HG03060 (cell line): ENCODE data around the gene TMEM94.

Experiments used
- ATAC-seq: cut with Tn5 transposase; IDR thresholded peaks from one replicate; pipeline ENCODE4 v1.9.1; 2021; ENCODE audit warnings: low read depth, moderate number of reproducible peaks; ENCODE audit not compliant: unreplicated experiment

TMEM94 gene

DNA sequence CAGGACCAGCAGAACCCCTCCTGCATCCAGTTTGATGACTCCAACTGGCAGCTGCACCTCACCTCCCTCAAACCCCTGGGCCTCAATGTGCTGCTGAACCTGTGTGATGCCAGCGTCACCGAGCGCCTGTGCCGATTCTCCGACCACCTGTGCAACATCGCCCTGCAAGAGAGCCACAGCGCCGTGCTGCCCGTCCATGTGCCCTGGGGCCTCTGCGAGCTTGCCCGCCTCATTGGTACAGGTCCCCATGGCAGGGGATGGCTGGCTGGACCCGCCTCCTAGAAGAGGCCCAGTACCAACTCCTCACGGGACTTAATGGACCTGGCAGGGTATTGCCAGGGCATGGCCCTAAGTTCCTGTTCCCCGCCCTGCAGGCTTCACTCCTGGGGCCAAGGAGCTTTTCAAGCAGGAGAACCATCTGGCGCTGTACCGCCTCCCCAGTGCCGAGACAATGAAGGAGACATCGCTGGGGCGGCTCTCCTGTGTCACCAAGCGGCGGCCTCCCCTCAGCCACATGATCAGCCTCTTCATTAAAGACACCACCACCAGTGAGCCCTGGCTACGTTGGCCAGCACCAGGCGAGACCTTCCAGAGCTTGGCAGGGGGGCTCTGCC is 36.2 kb downstream of the TMEM94 start:
- no peak for ATAC-seq

DNA sequence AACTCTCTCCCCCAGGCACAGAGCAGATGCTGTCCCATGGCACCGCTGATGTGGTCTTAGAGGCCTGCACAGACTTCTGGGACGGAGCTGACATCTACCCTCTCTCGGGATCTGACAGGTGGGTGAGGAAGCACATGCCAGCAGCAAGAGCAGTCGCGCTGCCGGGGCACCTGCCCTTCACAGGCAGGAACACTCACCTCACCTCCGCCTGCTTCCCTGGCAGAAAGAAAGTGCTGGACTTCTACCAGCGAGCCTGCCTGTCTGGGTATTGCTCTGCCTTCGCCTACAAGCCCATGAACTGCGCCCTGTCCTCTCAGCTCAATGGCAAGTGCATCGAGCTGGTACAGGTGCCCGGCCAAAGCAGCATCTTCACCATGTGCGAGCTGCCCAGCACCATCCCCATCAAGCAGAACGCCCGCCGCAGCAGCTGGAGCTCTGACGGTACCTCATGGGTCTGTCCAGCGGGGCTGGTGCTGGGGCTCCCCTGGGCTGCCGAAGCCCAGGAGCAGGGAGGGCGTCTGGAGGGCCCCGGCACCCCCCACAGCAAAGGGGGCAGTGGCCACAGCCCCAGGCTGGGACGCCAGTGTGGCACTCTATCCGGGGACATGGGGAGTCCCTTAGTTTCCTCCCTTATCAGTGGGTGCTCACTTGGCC is 37.2 kb downstream of the TMEM94 start:
- ATAC-seq, result no peak

DNA sequence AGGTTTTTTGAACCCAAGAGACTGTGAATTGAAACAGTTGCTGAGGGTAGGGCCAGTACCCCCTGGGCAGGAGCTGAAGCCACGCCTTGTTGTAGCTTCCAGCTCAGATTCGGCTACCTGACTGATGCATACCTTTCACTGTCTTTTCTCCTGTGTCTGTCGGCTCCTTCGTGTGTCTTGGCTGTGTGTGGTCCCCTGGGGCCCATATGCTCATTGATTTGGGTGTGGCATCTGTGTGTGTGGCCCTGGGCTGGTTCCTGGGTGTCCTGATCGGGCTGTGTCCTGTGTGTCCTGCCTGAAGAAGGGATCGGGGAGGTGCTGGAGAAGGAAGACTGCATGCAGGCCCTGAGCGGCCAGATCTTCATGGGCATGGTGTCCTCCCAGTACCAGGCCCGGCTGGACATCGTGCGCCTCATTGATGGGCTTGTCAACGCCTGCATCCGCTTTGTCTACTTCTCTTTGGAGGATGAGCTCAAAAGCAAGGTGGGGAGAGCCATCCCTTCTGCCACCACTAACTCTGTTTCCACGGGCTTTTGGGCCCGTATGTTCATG is 38.0 kb downstream of the TMEM94 start:
- no peak for ATAC-seq

DNA sequence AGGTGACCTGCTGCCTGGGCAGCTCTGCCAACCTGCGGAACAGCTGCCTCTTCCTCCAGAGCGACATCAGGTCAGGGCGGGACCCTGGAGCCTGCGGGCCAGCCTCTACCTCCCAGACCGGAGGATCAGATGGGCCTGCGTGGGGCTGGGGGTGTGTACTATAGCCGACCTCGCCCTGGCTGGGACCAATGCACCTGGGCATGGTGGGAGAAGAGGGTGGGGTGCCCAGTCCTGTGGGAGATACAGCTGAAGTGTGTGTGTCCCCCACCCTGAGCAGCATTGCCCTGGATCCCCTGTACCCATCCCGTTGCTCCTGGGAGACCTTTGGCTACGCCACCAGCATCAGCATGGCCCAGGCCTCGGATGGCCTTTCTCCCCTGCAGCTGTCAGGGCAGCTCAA is 39.6 kb downstream of the TMEM94 start:
- ATAC-seq, result no peak

DNA sequence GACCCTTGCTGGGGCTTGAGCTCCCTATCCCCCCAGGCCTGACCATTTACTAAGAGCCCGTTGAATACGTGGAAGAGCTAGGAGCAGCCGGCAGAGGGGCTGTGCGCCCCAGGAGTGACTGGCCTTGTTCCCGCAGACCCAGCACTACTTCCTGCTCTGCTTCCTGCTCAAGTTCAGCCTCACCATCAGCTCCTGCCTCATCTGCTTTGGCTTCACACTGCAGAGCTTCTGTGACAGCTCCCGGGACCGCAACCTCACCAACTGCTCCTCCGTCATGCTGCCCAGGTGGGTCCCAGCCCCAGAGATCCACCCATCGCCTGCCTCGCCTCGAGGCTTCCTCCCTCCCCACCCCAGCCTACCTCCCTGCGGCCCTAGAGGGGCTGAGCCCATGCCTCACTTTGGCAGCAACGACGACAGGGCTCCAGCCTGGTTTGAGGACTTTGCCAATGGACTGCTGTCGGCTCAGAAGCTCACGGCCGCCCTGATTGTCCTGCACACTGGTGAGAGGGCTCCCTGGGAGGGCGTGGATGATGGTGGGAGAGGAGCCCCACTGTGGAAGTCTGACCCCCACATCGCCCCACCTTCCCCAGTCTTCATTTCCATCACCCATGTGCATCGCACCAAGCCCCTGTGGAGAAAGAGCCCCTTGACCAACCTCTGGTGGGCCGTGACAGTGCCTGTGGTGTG is 41.7 kb downstream of the TMEM94 start:
- no peak for ATAC-seq

DNA sequence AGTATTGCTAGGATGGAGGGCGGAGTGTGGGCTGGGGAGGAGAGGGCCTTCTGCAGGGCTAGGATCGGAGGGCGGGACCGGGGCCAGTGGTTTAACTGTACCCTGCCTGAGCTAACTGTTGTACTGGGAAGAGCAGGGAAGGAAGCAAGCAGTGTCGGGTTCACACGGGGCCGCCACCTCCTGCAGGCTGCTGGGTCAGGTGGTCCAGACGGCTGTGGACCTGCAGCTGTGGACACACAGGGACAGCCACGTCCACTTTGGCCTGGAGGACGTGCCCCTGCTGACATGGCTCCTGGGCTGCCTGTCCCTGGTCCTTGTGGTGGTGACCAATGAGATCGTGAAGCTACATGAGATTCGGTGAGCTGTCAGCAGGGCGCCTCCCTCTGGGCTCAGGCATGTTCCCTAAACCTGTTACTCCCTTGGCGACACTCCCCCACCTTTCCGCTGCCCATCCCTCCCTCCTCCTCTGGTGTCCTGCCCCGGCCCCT is 42.3 kb downstream of the TMEM94 start:
- ATAC-seq, result no peak

DNA sequence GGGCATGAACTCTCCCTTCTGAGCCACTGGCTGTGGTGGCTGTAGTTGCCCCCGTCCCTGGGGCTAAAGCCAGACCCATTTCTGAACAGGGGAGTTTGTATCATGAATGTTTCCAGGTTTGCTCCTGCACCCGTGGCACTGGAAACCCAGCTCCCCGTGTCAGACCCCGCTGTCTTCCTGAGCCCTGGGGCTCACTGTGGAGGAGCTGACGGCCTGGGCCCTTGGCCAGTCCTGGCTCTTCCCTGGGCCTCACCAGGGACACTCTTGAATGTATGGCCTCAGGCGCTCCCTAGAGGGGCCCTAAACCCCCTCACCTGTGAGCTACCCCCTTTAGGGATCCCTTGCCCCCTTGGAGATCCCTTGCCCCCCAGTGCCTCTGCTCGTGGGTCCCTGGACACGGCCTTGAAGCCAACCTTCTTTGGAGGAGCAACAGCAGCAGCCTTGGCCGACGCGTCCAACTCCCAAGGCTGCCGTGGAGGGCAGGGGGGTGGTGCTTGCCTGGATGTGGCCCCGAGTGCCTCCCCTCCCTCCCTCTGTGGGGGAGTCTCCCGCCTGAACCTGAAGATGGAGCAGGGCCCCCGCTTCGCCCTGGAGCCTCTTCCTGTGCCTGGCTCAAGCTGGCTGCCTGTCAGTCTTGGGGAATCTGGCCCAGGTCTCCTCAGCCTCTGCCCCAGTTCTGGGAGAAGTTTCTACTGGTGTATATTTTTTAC is 43.0 kb downstream of the TMEM94 start:
- ATAC-seq, result no peak

DNA sequence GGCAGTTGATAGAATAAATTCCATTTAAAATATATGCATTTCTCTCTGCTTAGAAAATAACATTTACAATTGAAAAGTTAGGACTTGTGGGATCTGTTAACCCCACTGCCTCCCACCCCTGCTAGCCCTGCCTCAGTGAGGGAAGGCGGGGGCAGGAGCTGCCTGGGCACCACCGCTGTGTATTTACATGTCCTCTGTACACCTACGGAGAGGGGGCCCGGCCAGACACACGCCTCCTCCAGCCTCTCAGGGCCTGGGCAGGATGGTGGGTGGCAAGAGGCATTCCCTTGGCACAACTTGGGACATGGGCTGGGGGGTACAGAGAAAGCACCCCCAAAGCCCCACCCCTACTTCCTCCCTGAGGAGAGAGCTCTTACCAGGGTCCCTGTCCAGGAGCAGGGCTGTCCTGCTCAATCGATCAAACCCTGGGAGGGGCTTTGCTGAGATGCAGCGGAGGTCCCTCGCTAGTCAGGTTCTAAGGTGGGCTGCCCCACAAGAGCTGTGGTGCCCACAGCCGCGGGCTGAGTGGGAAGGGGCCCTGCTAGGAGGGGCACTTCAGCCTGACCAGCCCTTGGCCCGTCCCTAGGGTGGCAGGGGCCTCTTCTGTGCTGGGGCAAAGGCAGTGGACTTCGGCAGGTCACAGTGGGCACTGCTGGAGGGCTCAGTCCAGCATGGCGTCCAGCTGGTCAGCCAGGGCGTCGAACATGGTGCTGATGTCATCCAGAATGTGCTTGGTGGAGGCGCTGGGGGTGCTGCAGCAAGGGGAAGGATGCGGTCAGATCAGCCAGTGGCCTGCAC is 44.2 kb downstream of the TMEM94 start:
- no peak for ATAC-seq

DNA sequence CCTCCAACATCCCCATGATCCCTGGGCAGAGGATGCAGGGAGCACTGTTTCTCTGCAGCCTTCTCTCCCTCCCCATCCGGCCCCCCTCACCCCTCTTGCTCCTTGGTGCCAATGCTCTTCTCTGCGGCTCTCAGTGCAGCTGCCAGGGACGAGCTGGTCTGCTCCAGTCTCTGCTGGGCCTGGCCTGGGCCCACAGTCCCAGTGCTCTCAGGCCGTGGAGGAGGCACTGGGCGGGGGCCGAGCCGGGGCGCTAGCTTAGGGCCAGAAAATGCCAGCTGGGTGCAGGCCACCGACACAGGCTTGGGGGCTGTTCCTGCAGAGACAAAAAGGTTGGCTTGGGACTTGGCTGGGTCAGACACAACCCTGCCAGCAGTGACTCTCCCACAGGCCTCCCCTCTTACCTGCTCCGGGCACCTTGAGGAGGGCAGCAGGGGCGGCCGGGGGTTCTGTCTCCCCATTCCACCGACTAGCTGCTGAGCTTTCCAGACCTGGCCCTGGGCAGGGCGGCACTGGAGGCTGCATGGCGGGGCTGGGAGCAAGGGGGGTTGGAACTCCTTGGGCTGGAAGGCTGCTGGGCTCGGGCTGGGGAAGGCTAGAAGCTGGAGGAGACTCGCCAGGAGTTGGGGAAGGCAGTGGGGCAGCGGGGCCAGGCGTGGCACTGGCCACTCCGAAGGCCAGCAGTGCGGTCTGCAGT is 45.1 kb downstream of the TMEM94 start:
- ATAC-seq, result no peak

DNA sequence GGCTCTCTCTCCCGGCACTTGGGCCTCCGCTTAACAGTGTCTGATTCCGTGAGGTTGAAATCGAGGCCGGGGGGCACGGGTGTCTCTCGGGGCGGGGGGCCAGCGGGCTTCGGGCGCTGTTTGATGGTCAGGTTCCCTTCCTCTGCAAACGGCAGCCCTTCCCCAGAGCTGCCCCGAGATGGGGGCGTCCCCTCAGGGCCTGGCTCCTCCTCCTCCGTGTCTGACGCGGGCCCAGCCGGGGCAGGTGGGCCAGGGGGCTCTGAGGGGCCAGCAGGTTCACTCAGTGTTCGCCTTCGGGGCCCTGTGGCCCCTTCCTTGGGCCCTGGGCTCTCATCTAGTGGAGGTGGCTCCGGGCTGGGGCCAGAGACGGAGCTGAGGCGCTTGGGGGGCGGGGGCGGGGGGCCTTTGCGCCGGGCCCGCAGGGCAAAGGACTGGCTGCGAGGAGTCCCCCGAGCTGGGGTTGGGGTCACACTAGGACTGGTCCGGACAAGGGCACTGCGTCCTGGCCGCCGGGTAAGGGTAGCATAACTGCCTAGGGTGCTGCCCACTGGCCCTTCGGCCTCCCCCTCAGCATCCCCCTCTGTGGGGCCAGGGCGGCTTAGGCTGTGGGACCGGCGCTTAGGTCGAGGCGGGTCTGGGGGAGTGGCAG is 45.8 kb downstream of the TMEM94 start:
- ATAC-seq, result no peak

DNA sequence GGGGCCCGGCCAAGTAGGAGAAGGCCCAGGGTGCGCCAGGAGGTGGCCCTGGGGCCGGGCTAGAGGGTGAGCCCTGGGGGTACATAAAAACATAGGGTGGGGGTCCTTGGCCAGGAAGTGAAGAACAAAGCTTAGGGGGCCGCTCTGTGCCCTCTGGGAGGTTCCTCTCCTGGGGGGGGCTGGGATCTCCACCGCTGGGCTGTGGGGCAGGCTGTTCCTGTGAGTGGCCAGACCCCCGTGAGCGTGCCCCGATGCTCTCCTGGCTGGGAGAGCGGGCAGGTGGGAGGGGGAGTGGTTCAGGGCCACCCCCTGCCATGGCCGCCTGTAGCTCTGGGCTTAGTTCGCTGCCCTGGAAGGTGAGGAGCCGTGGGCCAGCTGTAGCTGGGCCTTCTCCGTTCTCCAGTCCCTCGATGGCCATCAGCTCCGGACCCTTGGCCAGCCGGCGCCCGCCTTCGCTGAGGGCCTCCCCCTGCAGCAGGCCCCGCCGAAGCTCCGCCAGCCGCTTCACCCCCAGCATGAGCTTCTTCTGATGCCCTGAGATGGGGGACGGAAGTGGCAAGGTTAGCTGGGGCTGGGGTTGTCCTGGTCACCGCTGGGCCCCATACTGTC is 46.4 kb downstream of the TMEM94 start:
- no peak for ATAC-seq

DNA sequence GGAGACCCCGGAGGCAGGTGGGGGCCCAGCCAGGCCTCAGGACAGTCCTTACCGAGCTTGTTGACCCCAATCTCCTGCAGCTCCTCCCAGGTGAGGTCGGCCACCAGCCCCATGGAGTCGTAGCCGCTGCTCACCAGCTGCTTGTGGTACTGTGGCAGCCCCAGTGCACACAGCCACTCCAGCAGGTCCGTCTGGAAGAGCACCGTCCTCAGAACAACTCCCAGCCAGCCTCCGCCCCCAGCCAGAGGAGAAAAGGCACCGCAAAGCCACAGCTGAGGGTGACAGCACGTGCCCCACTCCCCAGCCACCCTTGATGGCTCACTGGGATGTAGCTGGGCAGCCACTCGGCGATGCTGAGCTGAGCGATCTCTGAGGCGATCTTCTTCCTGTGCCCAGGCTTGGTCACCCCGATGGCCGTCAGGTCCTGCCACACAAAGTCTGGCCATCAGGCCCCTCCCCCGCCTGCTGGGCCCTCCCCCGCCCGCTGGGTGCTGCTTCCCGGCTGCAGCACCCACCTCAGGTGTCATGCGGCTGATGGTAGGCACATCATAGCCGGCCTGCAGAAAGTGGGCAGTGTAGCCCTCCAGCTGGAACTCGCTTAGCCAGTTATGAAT is 47.0 kb downstream of the TMEM94 start:
- no peak for ATAC-seq

DNA sequence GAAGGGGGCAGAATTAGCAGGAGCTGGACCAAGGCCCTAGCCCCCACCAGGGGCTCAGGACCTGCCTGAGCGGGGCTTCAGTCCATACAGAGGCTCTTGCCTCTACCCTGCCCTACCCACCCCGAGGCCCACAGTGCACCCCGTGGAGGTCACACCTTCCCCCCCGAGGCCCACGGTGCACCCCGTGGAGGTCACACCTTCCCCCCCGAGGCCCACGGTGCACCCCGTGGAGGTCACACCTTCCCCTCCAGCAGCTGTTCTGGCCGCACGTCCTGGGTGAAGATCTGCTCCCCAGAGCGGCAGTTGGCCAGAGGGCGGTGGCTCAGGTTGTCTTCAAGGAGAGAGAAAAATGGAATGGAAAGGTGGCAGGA is 47.5 kb downstream of the TMEM94 start:
- no peak for ATAC-seq

DNA sequence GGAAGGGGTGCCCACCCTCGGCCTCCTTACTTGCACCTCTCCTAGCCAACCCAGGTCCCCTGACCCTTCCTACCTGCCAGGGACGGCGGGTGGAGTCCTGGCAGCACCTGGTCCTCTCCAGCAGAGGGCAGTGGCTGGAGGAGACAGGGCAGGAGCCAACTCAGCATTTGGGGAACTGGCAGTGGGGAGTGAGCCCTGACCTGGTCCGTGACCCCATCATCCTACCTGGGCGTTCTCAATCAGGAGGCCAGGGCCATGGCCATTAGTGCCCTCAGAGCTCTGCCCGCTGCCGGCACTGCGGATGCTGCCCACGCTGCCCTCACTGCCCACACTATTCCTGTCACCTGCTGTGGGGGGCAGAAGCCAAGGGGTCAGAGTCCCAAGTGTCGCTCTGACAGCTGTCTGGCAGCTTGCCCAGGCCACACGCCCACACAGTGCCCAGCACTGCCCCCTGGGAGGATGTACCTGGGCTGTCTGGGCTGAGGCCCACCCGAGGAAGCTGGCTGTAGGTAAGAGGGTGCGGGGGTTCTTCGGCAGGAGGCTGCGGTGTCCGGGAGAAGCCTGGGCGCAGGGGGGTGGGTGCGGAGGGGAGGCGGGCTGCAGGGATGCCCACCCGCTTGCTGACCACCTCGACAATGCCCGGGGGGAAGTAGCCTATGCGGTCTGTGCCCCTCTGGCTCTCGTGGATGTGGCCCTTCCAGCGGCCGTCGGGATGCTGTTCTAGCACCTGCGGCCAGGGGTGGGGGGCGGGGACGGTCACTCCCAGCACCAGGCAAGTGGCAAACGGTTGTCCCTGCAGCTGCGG is 48.1 kb downstream of the TMEM94 start:
- ATAC-seq, result no peak

DNA sequence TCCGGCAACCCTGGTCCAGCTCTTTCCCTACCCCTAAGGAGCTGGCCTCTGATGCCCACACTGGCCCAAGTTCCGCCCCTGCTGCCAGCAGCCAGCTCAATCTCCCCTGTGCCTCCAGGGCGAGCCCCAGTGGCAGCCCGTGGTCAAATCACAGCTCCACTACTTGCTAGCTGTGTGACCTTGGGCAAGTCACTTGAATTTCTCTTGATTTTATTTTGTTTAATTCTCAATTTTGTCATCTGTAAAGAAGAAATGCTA is 48.6 kb downstream of the TMEM94 start:
- ATAC-seq, result no peak

DNA sequence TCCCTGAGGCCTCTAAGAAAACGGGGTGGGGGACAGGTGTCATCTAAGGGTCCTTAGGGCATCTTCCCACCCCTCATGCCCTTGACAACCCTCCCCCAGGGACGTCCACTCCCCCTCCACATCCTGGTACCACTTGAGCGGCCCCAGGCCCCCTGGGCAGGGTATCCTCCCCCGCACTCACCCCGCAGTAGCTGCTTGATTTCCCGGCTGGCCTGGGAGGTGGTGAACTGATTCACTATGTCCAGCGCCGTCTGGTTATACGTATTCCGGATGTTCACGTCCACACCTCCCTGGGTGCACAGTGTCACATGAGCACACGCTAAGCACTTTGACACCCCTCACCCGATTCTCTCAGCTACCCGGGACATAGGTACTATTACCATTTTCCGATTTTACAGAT is 49.2 kb downstream of the TMEM94 start:
- no peak for ATAC-seq

DNA sequence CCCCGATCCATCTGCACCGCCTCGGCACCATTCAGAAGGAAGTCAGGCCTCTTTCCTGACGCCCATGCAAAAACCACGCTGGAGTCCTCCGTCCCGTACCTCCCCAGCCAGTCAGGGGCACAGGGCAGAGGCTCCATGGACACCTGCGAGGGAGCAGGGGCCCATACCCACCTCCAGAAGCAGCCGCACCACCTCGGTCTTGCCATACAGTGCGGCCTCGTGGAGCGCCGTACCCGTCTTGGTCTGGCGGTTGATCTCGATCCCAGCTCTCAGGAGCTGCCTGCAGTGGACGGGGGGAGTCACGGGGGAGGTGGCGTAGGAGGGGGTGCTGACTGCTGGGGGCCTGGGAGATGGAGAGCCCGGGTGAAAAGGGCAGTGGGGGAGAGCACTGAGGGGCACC is 49.7 kb downstream of the TMEM94 start:
- no peak for ATAC-seq

DNA sequence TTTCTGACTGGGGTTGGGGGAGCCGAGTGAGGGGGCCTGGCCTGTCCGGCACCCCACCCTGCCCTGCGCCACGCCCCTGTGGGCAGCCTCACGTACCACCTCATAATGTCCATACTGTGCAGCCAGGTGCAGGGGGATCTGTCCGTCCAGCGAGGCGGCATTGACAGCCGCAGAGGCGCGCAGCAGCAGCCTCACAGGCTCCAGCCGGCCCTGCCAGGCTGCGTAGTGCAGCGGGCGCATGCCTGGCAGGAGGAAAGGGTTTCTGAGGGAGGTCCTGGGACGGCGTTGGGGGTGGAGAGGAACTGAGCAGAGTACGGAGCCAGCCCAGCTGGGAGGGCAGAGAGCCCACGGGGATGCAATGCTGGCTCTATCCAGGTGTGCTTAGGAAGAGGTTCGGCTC is 50.5 kb downstream of the TMEM94 start:
- no peak for ATAC-seq
